Measurements from ENCODE around the gene ADCY7. TPM values are rescaled to one million over a fixed set of nuclear protein-coding genes. Genes with fewer than 3 reads are reported as not detected.

The ADCY7 gene
- total RNA-seq, 3 donors from 2014 or later (not counting 1 experiment from before 2014, with no cell fraction given) = 479 to 591 (median 512) TPM

GRCh38 chr16:50354629-50355456 lies 88.5 kb downstream of the ADCY7 start:
- no peaks in the 10 kb centered on the region for H3K9me3 Mint-ChIP-seq
- no peaks in the 10 kb centered on the region for H3K27me3 ChIP-seq (ENCODE audit: control insufficient read depth, insufficient read depth, low read length)
- 95% methylated on average over 4 of the region's 11 CpGs for WGBS (ENCODE audit: insufficient coverage)
- H3K36me3 Mint-ChIP-seq = peaks cover 8% of the 10 kb centered on the region
- H3K27ac ChIP-seq (ENCODE audit: low read length) = peak overlapping the region; percentile 37
- H3K27ac Mint-ChIP-seq = peak overlapping the region; percentile 68 to 86
- no peaks in the 10 kb centered on the region for H3K9me3 ChIP-seq (ENCODE audit: control insufficient read depth, insufficient read depth, low read length)
- ATAC-seq (peak in 2 of 3 donors; percentile 51 to 59), DNase-seq (peak in 1 of 2 donors; percentile 56)
- no peak overlapping the region for H3K4me3 Mint-ChIP-seq
- peak; percentile 88 for TF ChIP-seq CTCF (IDR thresholded peaks at IDR 0.05)
- peaks cover 16 to 17% of the 10 kb centered on the region in 2 donors for H3K4me1 Mint-ChIP-seq
- H3K36me3 ChIP-seq (ENCODE audit: control insufficient read depth, insufficient read depth, low read length) = peaks cover 51% of the 10 kb centered on the region
- intact Hi-C loops (cut with micrococcal nuclease) = loop anchor here (1.0 to 10.0 kb wide), 4 partner anchors 16 to 330 kb away; partner anchors contain the start of gene CNEP1R1
- no peaks in the 10 kb centered on the region for H3K27me3 Mint-ChIP-seq (ENCODE audit: low read depth in 2 of 2)
- no peaks in the 10 kb centered on the region for H3K4me1 ChIP-seq (ENCODE audit: control insufficient read depth, insufficient read depth, low read length)
- H3K4me3 ChIP-seq (ENCODE audit: low read length) = no peak overlapping the region

GRCh38 chr16:50359626-50360025 lies 93.3 kb downstream of the ADCY7 start:
- H3K4me3 Mint-ChIP-seq = no peak overlapping the region
- DNase-seq (no peak), ATAC-seq (no peak)
- H3K27me3 ChIP-seq (ENCODE audit: control insufficient read depth, insufficient read depth, low read length) = no peaks in the 10 kb centered on the region
- H3K27me3 Mint-ChIP-seq (ENCODE audit: low read depth in 2 of 2) = no peaks in the 10 kb centered on the region
- intact Hi-C loops (cut with micrococcal nuclease) = loop anchor here (10.0 kb wide), 2 partner anchors 335 to 385 kb away; partner anchors contain the start of genes CNEP1R1 and CYLD
- no peak overlapping the region for H3K27ac ChIP-seq (ENCODE audit: low read length)
- WGBS (ENCODE audit: insufficient coverage) = 67% methylated on average over 1 of the region's 1 CpG
- no peak overlapping the region for H3K4me3 ChIP-seq (ENCODE audit: low read length)
- H3K36me3 Mint-ChIP-seq = peaks cover 8% of the 10 kb centered on the region
- TF ChIP-seq CTCF (IDR thresholded peaks at IDR 0.05) = no peak
- H3K27ac Mint-ChIP-seq = peak overlapping the region; percentile 50 to 58
- H3K4me1 Mint-ChIP-seq = peaks cover 40% of the 10 kb centered on the region in 2 donors
- no peaks in the 10 kb centered on the region for H3K9me3 Mint-ChIP-seq
- H3K36me3 ChIP-seq (ENCODE audit: control insufficient read depth, insufficient read depth, low read length) = peaks cover 54% of the 10 kb centered on the region
- no peaks in the 10 kb centered on the region for H3K9me3 ChIP-seq (ENCODE audit: control insufficient read depth, insufficient read depth, low read length)
- no peaks in the 10 kb centered on the region for H3K4me1 ChIP-seq (ENCODE audit: control insufficient read depth, insufficient read depth, low read length)

GRCh38 chr16:50360033-50360778 lies 93.9 kb downstream of the ADCY7 start:
- peaks cover 8% of the 10 kb centered on the region for H3K36me3 Mint-ChIP-seq
- H3K27ac ChIP-seq (ENCODE audit: low read length) = no peak overlapping the region
- 93% methylated on average over 6 of the region's 6 CpGs for WGBS (ENCODE audit: insufficient coverage)

More at GRCh38 chr16:50360033-50360778, 93.9 kb downstream of the ADCY7 start:
- H3K4me1 ChIP-seq (ENCODE audit: control insufficient read depth, insufficient read depth, low read length) = no peaks in the 10 kb centered on the region
- H3K9me3 ChIP-seq (ENCODE audit: control insufficient read depth, insufficient read depth, low read length) = no peaks in the 10 kb centered on the region
- no peak for TF ChIP-seq CTCF (IDR thresholded peaks at IDR 0.05)
- peaks cover 57% of the 10 kb centered on the region for H3K36me3 ChIP-seq (ENCODE audit: control insufficient read depth, insufficient read depth, low read length)
- no peak overlapping the region for H3K4me3 ChIP-seq (ENCODE audit: low read length)
- Mint-ChIP-seq H3K4me1 (peaks cover 40% of the 10 kb centered on the region in 2 donors), H3K27me3 (ENCODE audit: low read depth in 2 of 2) (no peaks in the 10 kb centered on the region), H3K9me3 (no peaks in the 10 kb centered on the region), H3K4me3 (no peak overlapping the region), H3K27ac (peak overlapping the region; percentile 50 to 58)
- no peak for ATAC-seq
- intact Hi-C loops (cut with micrococcal nuclease) = loop anchor here (10.0 kb wide), 1 partner anchor 385 kb away; the partner anchor contains the start of gene CYLD
- no peak for DNase-seq
- no peaks in the 10 kb centered on the region for H3K27me3 ChIP-seq (ENCODE audit: control insufficient read depth, insufficient read depth, low read length)

All from natural killer cell (primary cell).